NCI-H460 (cell line): ENCODE data around the gene ATPAF1. TPM values are rescaled to one million over a fixed set of nuclear protein-coding genes. Genes with fewer than 3 reads are reported as not detected.
A peak's percentile ranks its signal among the peaks of the same experiment; 100 is the strongest.
"Not testable (repeated sequence)": the region's sequence is repeated elsewhere in the genome, so short reads cannot be mapped to it uniquely, and the experiment has no call there.

Experiments used
- DNase-seq: peaks from one replicate; pipeline ENCODE4 v3.0.0-alpha.2; 2016; ENCODE audit warnings: low read depth; ENCODE audit errors: extremely low read depth
- total RNA-seq: library from RNA; depleted of rRNA; stranded (reverse); fragments of >200 nt; shearing (Covaris generic); gene quantifications from 2 replicates; pipeline ENCODE4 v1.2.3, GENCODE V29; 2014

ATPAF1 gene
- total RNA-seq, 1 experiment from 2014 or later: 50.2 TPM

- no peak for DNase-seq
These were observed 15.7 kb downstream of the ATPAF1 start for GRCh38 chr1:46652321-46653100.

DNA sequence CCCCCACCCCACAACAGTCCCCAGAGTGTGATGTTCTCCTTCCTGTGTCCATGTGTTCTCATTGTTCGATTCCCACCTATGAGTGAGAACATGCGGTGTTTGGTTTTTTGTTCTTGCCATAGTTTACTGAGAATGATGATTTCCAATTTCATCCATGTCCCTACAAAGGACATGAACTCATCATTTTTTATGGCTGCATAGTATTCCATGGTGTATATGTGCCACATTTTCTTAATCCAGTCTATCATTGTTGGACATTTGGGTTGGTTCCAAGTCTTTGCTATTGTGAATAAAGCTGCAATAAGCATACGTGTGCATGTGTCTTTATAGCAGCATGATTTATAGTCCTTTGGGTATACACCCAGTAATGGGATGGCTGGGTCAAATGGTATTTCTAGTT lies 17.0 kb downstream of the ATPAF1 start:
- not testable (repeated sequence) for DNase-seq

- DNase-seq: no peak
These were observed 17.7 kb downstream of the ATPAF1 start for GRCh38 chr1:46650491-46650890.

DNA sequence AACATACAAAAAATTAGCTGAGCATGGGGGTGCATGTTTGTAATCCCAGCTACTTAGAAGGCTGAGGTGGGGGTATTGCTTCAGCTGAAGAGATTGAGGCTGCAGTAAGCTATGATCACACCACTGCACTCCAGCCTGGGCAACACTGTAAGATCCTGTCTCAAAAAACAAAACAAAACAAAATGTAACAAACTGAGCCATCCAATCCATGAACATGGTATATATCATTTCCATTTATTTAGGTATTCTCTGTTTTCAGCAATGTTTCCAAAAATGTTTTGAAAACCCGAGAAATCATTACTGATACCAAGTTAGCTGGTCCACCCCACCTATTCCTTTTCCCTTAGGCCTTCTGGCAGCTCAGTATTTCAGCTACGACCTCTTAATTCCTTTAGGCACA lies 18.4 kb downstream of the ATPAF1 start:
- no peak for DNase-seq

DNA sequence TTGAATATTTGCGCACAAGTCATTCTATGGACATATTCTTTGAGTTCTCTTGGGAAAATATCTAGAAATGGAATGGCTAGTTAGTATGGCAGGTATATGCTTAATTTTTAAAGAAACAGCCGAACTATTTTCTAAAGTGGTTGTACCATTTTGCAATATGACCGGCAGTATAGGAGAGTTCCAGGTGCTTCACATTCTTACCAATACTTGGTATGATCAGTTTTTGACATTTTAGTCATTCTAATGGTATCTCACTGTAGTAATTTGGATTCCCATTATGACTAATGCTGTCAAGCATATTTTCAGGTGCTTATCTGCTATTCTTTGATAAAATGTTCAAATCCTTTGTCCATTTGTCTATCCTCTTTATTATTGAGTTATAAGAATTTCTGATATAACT lies 20.6 kb downstream of the ATPAF1 start:
- DNase-seq: no peak

GRCh38 chr1:46646844-46647243 lies 21.3 kb downstream of the ATPAF1 start:
- DNase-seq: no peak

DNA sequence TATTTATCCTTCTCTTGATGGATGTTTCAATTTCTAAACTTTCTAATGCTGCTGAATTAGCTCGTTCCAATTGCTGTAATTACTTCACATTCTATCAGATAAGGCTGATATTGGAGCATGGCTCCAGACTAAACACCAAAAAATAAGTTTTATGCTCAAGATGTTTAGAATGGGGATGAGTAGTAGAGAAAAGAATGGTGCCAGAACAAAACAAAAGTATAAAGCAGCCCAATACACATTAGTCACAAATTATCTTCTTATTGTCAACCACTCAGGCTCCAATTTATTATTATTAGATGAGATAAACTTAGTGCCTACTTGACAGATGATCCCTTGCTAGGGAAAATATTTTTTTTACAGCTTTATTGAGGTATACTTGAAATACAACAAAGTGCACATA lies 21.8 kb downstream of the ATPAF1 start:
- DNase-seq: no peak

DNA sequence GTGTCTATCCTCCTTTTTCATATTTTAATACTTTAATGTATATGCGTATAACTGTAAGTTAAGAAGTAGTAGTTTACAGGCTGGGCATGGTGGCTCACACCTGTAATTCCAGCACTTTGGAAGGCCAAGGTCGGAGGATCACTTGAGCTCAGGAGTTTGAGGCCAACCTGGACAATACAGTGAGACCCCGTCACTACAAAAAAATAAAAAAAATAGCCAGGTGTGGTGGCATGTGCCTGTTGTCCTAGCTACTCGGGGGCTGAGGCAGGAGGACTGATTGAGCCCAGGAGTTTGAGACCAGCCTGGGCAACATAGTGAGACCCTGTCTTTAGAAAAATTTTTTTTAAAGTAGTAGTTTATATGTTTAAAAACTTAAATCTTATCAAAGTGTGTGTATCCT lies 22.3 kb downstream of the ATPAF1 start:
- no peak for DNase-seq

GRCh38 chr1:46643368-46643775 lies 24.8 kb downstream of the ATPAF1 start:
- peak; percentile 23 for DNase-seq

- DNase-seq: no peak
These were observed 26.0 kb downstream of the ATPAF1 start for GRCh38 chr1:46642115-46642680.

DNA sequence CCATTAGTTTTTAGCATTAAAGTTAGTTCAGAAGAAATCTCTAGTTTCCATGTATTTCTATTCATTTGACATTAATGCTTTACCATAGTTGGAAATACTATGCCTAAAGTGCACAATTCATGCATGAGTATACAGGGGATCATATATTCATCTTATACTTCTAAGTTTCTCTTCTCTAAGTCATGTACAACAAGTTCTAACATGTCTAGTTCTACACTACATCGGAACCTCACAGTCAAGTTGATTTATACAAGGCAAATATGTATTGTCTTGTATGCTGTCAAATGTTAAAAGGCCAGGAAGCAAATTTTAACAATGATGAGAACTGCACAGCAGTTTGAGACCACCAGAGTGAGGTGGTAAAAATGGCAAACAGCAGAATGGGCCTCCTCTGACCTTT lies 28.6 kb downstream of the ATPAF1 start:
- DNase-seq: no peak

DNA sequence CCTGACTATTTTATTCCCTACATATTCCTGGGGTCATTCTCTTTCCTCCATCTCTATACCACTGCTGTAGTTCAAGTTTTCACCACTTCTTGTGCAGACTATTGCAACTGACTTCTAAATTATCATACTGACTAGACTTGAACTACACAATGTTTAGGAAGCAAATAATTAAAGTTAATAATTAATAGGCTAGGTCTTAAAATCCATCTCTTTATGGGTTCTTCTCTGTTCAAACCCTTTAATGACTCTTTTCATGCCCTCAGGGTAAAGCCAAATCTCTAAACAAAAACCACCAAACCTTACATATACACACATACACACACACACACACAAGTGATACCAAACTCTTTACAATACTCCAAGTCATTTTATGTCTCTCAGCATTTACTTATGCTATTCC lies 29.2 kb downstream of the ATPAF1 start:
- no peak for DNase-seq

DNA sequence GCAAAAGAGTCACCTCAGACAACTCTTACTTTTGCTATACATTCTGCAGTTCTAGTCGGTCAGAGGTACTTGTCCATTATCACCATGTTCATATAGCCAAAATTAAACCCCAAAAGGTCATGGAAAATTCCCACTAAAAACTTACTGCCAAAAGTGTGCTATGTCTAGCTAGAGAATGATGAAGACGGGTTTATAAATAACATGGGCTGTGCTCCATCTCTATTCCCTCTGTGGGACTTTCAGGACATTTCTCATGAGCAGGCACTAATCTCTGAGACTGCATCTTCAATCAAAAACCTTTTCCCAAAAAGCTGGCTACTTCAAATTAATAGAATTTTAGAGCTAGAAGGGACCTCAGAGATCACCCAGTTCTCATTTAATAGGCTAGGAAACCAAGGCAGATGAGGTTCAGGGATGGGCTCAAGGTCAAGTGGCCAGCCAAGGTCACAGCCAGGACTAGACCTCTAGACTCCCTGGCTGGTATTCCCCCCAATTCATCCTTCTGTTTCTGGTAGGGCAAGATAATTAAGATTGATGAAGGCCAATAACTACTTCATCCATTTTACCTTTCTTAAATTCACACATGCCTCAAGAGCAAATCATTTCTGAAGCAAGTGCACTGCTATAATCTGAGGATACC lies 30.6 kb downstream of the ATPAF1 start:
- no peak for DNase-seq

- no peak for DNase-seq
These were observed 33.0 kb downstream of the ATPAF1 start for GRCh38 chr1:46635205-46635604.

GRCh38 chr1:46630719-46631118 lies 37.4 kb downstream of the ATPAF1 start:
- DNase-seq: no peak

DNA sequence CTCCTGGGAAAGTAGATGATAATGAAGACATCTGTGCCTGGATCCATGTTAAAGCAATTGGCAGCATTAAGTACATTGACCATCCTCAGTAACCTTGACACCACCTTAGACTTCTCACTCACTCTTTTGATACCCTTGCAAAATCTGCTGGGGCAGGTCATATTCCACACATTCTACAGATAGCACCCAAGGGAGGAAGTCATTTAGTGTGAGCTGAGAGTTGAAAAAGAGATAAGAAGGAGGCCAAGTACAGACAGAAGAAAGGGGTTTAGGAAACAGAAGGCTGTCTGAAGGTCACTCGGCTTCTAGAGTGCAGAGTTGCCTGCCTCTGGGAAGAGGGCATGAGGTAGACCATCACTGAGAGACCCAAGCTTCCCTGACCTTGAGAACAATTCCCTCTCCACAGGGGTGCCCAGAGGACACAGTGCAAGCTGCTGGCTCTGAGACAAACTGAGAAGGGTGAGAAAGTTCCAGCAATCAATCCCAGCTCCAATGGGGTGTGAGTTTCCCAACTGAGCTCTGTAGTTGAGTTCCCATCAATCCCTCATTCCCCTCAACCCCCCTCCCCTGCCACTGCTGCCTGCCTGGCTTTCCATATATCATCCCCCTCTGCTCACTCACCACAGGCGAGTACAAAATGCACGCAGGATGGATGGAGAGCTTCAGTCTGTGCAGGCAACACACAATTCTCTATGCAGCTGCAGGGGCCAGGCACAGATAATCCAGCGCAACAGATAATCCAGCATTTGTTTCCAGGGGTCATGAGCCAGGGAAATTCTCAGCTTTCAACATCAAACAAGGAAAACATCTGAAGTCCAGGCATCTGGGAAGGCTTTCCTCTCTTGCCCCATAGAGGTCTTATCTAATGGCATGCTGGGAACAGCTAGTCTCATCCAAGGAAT lies 44.2 kb downstream of the ATPAF1 start:
- DNase-seq: no peak

GRCh38 chr1:46622344-46622743 lies 45.8 kb downstream of the ATPAF1 start:
- DNase-seq: no peak

- no peak for DNase-seq
These were observed 46.2 kb downstream of the ATPAF1 start for GRCh38 chr1:46621930-46622329.

DNA sequence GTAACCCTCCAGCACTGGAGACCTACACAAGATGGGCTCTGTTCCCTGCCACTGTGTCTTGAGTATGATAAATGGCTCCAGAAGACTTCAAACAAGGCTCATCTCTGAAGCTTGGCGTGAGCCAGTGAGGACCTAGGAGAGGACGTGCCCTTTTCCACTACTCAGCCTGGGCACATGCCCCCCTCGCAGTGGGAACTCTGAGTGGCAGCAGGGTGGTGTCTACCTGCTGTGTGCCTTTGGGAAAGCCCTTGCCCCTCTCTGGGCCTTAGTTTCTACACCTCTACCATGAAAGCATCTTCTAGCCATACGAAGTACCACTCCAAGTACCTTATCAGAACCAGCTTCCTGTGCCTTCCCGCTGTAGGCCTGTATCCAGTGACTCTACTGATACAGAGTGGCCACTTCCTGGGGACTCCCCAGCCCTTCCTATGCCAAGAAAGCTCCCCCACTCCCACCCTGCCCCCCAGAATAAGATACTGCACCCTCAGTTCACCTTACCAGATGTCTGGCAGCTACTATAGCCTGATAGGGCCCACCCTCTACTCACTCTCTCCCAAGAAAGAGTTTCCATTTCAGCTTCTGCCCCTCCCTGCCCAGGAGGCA lies 48.4 kb downstream of the ATPAF1 start:
- DNase-seq: no peak

DNA sequence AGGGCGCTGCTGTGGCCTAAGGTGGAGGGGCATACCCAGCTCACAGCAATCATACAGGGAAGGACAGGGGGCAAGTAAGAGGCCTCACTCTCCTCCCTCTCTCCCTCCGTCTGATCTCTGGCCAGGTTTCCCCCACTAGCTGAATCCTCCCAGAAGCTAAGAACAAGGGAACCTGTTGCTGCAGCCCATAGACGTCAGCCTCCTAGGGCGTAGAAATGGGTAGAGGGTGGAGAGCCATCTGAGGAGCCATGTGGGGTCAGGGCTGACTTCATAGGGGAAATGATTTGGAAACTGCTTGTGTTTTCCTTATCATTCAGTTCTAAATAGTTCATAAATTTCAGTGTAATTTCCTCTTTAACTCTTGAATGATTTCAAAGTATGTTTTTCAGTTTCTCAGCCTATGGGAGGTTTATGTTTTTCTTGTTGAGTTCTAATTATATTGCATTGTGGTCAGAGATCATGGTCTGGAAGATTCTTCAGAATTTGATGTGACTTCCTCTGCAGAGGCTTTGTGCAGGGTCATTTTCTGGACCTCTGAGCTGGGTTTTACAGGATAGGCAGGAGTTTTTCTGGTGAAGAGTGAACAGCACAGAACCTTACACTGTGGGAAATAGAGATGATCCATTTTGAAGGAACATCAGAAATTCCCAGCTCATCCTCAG lies 49.3 kb downstream of the ATPAF1 start:
- DNase-seq: no peak
